GM12878 (cell line): ENCODE data around the gene NEU4.

Source experiments
- CEBPB ChIP-seq, 2 experiments: fragments of 150-350 bp in 1 of 2; IDR thresholded peaks; 2 replicates each; pipeline ENCODE4 v1.6.1; 2012 to 2014; ENCODE audit warnings: low read depth in 2 of 2, low read length in 2 of 2, borderline replicate concordance in 1 of 2, inconsistent platforms in 1 of 2
- CTCF ChIP-seq, 3 experiments: IDR thresholded peaks in 2 of 3; conservative IDR thresholded peaks in 1 of 3; 2 replicates each; pipeline ENCODE4 v1.5.1; 2011; ENCODE audit warnings: low read depth in 3 of 3, low read length in 3 of 3, mild to moderate bottlenecking in 3 of 3, control low read depth in 2 of 3, moderate library complexity in 2 of 3, inconsistent platforms in 1 of 3, mixed read lengths in 1 of 3; ENCODE audit not compliant: control insufficient read depth in 2 of 3, insufficient read depth in 1 of 3; ENCODE audit errors: extremely low read depth in 1 of 3
- REST ChIP-seq: IDR thresholded peaks from 2 replicates; pipeline ENCODE4 v1.6.1; 2012; ENCODE audit warnings: mild to moderate bottlenecking, low read depth, low read length

- TF ChIP-seq CTCF (IDR thresholded peaks at IDR 0.05 in 2 of 3, conservative IDR thresholded peaks at IDR 0.05 in 1 of 3; ENCODE audit: control insufficient read depth in 2 of 3, extremely low read depth in 1 of 3, insufficient read depth in 1 of 3, low read depth in 3 of 3, low read length in 3 of 3), result no peak
- TF ChIP-seq REST, result no peak
- no peak for TF ChIP-seq CEBPB (IDR thresholded peaks at IDR 0.05; ENCODE audit: borderline replicate concordance in 1 of 2, low read depth in 2 of 2, low read length in 2 of 2)
Measured at GRCh38 chr2:241816431-241817121, 7.6 kb downstream of the NEU4 start.
